ENCODE results near the gene SRC.

DNA sequence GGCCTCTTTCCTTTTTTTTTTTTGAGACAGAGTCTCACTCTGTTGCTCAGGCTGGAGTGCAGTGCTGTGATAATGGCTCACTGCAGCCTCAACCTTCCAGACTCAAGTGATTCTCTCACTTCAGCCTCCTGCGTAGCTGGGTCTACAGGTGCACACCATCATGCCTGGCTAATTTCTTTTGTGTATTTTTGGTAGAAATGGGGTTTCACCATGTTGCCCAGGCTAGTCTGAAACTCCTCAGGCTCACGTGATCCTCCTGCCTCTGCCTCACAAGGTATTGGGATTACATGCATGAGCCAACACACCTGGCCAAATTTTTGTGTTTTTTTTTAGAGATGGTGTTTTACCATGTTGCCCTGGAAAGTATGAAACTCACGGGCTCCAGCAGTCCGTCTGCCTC lies 29.3 kb downstream of the SRC start:
- TF ChIP-seq RNF2 (IDR thresholded peaks at IDR 0.05; ENCODE audit: borderline replicate concordance, low read depth, low read length, missing control alignments, poor library complexity, severe bottlenecking) (no peak), TAF1 (IDR thresholded peaks at IDR 0.05; ENCODE audit: low read depth, low read length) (no peak)
- TF ChIP-seq, protein P1, sequence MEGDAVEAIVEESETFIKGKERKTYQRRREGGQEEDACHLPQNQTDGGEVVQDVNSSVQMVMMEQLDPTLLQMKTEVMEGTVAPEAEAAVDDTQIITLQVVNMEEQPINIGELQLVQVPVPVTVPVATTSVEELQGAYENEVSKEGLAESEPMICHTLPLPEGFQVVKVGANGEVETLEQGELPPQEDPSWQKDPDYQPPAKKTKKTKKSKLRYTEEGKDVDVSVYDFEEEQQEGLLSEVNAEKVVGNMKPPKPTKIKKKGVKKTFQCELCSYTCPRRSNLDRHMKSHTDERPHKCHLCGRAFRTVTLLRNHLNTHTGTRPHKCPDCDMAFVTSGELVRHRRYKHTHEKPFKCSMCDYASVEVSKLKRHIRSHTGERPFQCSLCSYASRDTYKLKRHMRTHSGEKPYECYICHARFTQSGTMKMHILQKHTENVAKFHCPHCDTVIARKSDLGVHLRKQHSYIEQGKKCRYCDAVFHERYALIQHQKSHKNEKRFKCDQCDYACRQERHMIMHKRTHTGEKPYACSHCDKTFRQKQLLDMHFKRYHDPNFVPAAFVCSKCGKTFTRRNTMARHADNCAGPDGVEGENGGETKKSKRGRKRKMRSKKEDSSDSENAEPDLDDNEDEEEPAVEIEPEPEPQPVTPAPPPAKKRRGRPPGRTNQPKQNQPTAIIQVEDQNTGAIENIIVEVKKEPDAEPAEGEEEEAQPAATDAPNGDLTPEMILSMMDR (IDR thresholded peaks at IDR 0.05; ENCODE audit: control extremely low read depth in 1 of 3, insufficient read depth in 1 of 3, low read depth in 1 of 3, low read length in 3 of 3), result no peak

All from H1 (cell line).